NB4 (cell line): Measurements from ENCODE around the gene HADH.

Experiments used
- DNase-seq: peaks from one replicate; pipeline ENCODE4 v3.0.0; 2010; ENCODE audit warnings: low read depth
- H3K4me3 ChIP-seq: one replicate; pipeline ENCODE4 v1.5.1; 2011; ENCODE audit warnings: mild to moderate bottlenecking, low read depth, low read length, moderate library complexity
- MYC ChIP-seq: IDR thresholded peaks from 2 replicates; pipeline ENCODE4 v1.6.1; 2011; ENCODE audit warnings: low read depth, low read length
- POLR2A ChIP-seq: IDR thresholded peaks from 2 replicates; pipeline ENCODE4 v1.6.1; 2011; ENCODE audit warnings: mild to moderate bottlenecking; ENCODE audit not compliant: insufficient read length; ENCODE audit errors: extremely low read depth
- TF ChIP-seq, protein P1 (sequence below): IDR thresholded peaks from 2 replicates; pipeline ENCODE4 v1.6.1; 2011; ENCODE audit warnings: low read depth, low read length
- TF ChIP-seq, protein P2 (sequence below): IDR thresholded peaks from one replicate; pipeline ENCODE4 v1.5.1; 2012; ENCODE audit warnings: low read depth, low read length

HADH gene

DNA sequence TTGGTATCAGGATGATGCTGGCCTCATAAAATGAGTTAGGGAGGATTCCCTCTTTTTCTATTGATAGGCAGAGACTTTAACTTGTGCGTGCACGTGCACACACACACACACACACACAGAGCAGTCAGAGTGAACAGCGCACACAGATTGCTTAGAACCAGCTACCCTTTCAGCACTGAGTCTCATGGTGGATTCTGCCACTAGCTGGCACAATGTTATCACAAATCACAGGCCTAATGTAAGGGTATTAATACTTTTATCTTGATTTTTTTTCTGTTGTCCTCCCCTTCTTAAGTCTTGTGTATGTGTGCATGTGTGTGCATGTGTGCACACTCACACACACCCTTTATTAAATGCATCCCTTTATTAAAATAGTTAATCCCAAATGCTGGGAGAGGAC, 53.2 kb downstream of the HADH start:
- no peak for DNase-seq
- TF ChIP-seq, protein P1, sequence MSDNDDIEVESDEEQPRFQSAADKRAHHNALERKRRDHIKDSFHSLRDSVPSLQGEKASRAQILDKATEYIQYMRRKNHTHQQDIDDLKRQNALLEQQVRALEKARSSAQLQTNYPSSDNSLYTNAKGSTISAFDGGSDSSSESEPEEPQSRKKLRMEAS, result no peak
- TF ChIP-seq MYC, result no peak
- TF ChIP-seq, protein P2, sequence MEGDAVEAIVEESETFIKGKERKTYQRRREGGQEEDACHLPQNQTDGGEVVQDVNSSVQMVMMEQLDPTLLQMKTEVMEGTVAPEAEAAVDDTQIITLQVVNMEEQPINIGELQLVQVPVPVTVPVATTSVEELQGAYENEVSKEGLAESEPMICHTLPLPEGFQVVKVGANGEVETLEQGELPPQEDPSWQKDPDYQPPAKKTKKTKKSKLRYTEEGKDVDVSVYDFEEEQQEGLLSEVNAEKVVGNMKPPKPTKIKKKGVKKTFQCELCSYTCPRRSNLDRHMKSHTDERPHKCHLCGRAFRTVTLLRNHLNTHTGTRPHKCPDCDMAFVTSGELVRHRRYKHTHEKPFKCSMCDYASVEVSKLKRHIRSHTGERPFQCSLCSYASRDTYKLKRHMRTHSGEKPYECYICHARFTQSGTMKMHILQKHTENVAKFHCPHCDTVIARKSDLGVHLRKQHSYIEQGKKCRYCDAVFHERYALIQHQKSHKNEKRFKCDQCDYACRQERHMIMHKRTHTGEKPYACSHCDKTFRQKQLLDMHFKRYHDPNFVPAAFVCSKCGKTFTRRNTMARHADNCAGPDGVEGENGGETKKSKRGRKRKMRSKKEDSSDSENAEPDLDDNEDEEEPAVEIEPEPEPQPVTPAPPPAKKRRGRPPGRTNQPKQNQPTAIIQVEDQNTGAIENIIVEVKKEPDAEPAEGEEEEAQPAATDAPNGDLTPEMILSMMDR, result no peak
- TF ChIP-seq POLR2A, result no peak
- H3K4me3 ChIP-seq, result no peak overlapping the region

DNA sequence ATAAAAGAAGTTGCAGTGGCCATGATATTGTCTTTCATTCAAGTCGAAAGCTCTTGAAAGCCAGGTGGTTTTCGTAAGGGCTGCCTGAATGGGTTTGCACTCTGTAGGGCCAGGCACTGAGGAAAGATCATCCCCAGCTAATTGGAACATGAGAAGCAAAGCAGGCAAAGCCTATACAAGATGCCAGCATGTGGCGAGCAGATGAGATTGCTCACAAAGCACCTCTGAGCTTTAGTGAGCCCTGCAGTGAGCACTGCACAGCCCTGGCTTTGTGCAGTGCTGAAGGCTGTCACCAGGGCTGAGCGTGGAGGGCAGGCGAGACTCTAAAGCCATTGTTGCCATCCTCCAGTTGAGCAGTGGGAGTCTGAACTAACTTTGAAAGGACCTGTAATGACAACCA, 53.8 kb downstream of the HADH start:
- DNase-seq, result no peak
- H3K4me3 ChIP-seq, result no peak overlapping the region
- TF ChIP-seq MYC (no peak), POLR2A (no peak)
- TF ChIP-seq, protein P2, result no peak
- TF ChIP-seq, protein P1, result no peak

DNA sequence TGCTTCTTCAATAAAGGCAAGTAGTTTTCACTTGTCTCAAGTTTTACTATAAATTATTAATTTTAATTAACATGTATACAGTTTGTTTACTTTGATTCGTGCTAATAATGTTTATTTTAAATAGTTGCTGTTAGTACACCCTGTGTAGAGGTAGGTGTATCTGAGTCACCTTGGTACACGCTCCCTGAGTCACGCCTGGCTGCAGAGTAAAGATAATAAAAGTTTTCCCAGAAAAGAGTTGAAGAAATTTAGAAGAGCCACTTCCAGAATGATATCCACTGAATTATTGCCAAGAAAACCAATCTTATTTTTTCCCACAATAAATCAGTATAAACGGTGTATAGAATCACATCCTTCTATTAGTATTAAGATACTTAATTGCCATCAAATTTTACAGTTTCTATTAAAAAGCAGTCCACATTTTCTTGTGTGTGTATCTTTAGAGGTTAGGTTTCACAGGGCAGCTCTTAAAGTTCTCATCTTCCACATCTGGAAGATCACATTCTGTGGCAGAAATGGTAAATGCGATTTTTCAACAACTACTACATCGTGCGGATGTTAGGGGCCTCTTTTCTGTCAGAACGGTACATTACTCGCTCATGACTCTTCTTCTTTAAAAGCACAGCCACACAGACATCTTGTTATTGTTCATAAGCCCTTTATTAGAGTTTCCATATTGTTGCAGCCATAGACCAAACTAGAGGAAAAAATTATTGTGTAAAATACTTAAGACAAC, 55.4 kb downstream of the HADH start:
- no peak for DNase-seq
- H3K4me3 ChIP-seq, result no peak overlapping the region
- TF ChIP-seq POLR2A (no peak), MYC (no peak)
- TF ChIP-seq, protein P2, result no peak
- TF ChIP-seq, protein P1, result no peak

DNA sequence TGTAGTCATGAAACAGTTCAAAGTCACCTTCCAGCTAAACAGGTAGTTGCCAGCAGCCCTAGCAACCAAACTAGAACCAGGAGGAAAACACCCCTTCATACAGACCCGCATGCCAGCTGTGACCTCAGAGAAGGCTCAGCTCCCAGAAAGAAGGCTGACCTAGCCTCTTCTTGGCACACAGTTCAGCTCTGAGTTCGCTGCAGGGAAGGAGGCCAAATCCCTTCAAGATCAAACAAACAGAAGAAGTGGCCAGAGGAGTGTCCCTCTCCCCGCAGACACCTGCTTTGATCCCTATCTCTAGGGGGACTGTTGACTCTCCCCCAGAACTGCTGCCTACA, 56.0 kb downstream of the HADH start:
- H3K4me3 ChIP-seq, result no peak overlapping the region
- DNase-seq, result no peak
- TF ChIP-seq, protein P2, result no peak
- no peak for TF ChIP-seq MYC
- TF ChIP-seq, protein P1, result no peak
- TF ChIP-seq POLR2A, result no peak

DNA sequence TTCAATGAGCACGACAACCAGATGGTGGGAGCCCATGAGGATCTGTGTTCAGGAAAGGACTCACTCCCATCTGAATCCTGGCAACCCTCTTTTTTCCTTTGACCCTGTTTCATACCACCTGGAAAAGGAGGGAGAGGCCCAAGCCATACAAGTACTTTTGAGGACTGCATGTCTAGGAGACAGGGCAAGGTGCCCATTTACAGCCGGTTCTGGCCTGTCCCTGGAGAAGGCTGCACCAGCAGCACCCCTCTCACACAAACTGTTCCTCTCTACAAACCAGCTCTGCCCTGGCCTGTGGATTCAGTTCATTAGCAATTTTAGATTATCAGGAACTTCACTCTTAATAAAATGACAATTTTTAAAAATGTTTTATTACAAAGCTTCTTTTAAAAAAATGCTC, 57.5 kb downstream of the HADH start:
- no peak for DNase-seq
- H3K4me3 ChIP-seq, result no peak overlapping the region
- TF ChIP-seq MYC, result no peak
- TF ChIP-seq, protein P2, result no peak
- TF ChIP-seq, protein P1, result no peak
- TF ChIP-seq POLR2A, result no peak

DNA sequence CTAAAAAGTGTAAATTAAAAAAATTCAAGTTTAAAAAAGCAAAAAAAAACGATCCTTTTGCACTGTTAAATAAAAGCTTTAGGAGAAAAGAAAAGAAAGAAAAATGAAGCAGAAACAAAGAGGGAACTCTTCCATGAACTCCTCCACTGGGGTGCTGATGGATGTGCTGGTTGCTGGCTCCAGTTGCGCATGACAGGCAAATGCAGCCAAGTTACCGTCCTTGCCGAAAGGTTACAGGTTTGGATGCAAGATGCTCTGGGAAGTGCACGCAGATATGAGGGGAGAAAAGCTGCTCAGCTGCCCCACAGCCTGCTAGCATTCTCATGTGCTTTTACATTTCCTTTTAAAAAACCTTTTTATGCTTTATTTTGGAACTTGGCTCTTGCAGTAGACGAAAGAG, 58.5 kb downstream of the HADH start:
- TF ChIP-seq MYC (no peak), POLR2A (no peak)
- TF ChIP-seq, protein P2, result no peak
- TF ChIP-seq, protein P1, result no peak
- no peak overlapping the region for H3K4me3 ChIP-seq
- no peak for DNase-seq
